ENCODE results near the gene AKAP8L.

Gene AKAP8L, protein sequence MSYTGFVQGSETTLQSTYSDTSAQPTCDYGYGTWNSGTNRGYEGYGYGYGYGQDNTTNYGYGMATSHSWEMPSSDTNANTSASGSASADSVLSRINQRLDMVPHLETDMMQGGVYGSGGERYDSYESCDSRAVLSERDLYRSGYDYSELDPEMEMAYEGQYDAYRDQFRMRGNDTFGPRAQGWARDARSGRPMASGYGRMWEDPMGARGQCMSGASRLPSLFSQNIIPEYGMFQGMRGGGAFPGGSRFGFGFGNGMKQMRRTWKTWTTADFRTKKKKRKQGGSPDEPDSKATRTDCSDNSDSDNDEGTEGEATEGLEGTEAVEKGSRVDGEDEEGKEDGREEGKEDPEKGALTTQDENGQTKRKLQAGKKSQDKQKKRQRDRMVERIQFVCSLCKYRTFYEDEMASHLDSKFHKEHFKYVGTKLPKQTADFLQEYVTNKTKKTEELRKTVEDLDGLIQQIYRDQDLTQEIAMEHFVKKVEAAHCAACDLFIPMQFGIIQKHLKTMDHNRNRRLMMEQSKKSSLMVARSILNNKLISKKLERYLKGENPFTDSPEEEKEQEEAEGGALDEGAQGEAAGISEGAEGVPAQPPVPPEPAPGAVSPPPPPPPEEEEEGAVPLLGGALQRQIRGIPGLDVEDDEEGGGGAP

DNA sequence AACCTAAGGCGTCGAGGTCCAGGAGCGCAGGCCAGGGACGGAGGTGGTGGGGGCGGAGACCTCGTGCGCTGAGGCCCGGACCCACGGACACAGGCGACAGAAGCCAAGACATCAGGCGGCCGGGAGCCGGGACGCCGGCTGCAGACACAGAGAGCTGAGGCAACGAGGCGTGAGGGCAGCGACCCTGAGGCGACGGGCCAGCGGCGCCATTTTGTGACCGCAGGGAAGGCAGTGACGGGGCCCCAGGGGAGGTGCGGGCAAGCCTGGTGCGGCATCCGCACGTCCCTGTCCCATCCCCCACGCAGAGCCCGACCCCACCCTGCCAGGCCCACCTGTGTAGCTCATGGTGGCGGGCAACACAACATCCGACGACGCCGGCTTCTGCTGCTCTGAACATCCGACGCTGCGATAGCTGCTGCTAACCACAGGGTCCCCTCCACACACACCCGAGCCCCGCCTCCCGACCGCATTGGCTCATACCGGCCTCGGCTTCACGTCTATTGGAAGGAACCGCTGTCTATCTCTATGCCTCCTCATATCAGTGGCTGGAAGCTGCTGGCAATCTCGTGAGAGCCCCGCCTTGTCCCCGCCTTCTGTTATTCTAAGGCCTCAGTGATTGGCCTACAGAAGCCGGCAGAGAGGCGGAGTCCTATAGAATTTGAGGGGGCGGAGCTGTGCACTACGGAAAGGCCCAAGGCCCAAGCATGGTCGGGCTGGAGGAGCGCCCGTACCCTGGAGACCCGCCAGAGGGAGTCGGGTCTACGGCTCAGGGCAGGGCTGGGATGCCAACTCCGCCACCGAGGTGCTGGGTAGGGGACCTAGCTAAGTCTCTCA lies at the start of gene AKAP8L:
Gene AKAP8L (minus strand): TSS at position 410 of the 834 bp plus-strand sequence. CDS start 65 bp downstream, at position 345.
- peak; percentile 97 for DNase-seq (ENCODE audit: low read depth, low spot score)

DNA sequence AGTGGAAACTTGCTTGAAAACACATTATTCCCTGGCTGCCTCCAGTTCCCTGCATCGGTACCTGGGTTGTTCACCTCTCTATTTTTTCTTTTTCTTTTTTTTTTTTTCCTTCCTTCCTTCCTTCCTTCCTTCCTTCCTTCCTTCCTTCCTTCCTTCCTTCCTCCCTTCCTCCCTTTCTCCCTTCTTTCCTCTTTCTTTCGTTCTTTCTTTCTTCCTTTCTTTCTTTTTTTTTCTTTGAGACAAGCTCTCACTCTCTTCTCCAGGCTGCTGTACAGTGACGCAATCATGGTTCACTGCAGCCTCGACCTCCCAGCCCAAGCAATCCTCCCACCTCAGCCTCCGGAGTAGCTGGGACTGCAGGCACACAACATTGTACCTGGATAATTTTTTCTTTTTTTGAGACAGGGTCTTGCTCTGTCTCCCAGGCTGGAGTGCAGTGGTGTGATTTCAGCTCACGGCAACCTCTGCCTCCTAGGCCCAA lies 49.0 kb upstream of the AKAP8L start:
- no peak for DNase-seq (ENCODE audit: low read depth, low spot score)

DNA sequence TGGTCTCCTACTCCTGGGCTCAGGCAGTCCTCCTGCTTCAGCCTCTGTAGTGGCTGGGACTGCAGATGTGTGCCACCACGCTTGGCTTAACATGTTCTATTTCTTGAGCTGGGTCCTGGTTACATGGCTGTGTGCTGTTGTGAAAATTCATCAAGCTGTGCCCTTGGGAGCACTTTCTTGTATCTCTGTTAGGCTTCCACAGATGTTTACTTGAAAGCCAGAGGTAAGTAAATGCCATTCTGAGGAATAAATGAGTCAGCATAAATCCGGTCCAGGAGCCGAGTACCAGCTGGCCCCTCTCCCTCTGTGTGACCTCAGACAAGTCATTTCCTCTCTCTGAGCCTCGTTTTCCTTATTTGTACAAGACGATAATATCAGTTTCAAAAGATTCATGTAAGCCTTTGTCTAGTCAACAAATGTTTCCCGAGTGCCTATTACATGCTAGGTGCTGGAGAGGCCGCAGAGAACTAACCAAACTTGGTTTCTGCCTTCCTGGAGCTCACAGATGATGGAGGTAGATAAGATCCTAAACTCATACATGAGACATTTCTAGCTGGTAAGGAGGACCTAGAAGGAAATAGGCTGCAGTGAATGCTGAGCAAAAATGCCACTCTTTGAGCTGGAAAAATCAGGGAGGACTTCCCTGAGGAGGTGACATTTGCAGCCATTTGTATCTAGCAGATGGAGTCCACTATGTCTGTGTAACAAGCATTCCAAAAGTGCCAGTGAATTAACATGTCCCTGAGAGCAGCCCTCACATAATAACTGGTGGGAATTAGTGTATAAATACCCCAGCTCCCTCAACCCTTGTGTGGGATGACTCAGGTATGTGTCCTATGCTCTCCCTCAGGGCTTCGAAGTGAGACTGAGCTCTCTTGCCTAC lies 48.3 kb upstream of the AKAP8L start:
- no peak for DNase-seq (ENCODE audit: low read depth, low spot score)

DNA sequence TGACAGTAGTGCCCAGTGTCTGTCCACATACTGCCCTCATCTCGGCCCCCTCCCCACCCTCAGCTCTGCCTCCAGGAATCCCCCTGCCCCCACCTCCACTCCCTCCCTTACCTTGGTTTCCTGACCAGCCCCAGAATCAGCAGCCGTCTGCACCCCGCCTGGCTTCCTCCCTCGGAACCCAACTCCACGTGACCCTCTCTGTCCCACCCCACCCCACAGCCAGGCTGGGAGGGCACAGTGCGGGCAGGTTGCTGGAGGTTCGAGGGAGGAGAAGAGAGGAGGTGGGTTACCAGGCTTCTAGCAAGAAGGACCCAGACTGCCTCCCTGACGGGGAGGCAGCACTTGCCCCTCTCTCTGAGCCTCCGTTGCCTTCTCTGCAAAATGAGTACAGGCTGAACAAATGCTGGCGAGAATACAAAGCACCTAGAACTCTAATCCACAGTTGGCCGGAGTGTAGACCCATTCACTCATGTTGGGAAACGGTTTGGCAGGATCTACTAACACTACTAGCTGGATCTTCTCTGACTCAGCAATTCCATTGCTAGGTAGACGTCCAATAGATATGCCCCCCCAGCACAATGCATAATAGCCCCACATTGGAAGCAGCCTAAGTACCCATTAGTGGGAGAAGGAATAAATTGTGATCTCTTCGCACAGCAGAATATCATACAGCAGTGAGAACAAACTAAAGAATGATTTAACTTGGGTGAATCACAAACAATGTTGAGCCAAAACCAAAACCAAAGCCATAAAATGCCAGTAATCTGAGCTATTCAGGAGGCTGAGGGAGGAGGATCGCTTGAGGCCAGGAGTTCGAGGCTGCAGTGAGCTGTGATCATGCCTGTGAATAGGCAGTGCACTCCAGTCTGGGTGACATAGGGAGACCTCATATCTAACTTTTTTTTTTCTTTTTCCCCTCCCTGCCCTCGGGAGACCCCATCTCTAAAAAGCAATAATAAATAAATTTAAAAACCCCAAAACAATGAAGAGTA lies 45.9 kb upstream of the AKAP8L start, which contains the start of gene RASAL3:
Gene RASAL3 (minus strand): TSS at position 151 of the 992 bp plus-strand sequence. CDS start 186 bp downstream, outside the sequence.
- no peak for DNase-seq (ENCODE audit: low read depth, low spot score)

DNA sequence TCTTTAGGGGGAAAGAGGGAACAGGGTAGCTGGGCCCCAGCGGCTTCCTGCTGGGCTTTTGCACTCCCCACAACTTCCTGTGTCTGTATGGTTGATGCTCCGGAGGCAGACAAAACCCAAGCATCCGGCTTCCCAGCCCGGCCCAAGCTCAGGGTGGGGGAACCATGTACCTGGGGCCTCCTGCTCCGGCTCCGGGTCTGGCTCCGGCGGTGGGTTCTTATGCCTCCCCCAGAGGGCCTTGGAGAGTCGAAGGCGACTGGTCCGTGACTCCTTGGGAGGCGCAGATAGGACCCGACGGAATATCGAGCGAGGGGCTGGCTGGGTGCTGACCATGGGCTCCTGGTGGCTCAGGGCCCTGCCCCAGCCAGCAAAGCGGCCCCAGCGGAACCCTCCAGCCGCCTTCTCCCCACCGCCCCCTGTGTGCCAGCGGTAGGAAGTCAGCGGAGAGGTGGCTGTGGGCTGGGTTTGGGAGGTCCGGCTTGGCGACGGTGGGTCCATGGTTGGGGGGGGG lies 45.1 kb upstream of the AKAP8L start:
- peak; percentile 51 for DNase-seq (ENCODE audit: low read depth, low spot score)

DNA sequence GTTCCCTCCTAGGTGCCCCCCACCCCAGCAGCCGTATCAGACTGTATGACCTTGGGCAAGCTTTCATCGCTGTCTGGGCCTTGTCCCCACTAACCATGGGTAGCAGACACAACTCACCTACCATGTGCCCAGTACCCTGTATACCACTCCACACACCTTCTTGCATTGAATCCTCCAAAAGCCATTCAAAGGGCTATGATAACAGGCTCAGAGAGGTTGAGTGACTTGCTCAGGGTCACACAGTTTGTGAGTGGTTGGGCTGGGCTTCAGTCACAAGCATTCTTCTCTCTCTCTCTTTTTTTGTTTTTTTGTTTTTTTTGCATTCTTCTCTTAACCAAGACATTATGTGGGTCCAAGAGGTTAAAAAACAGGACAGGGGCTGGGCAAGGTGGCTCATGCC lies 42.9 kb upstream of the AKAP8L start:
- DNase-seq (ENCODE audit: low read depth, low spot score) = no peak

DNA sequence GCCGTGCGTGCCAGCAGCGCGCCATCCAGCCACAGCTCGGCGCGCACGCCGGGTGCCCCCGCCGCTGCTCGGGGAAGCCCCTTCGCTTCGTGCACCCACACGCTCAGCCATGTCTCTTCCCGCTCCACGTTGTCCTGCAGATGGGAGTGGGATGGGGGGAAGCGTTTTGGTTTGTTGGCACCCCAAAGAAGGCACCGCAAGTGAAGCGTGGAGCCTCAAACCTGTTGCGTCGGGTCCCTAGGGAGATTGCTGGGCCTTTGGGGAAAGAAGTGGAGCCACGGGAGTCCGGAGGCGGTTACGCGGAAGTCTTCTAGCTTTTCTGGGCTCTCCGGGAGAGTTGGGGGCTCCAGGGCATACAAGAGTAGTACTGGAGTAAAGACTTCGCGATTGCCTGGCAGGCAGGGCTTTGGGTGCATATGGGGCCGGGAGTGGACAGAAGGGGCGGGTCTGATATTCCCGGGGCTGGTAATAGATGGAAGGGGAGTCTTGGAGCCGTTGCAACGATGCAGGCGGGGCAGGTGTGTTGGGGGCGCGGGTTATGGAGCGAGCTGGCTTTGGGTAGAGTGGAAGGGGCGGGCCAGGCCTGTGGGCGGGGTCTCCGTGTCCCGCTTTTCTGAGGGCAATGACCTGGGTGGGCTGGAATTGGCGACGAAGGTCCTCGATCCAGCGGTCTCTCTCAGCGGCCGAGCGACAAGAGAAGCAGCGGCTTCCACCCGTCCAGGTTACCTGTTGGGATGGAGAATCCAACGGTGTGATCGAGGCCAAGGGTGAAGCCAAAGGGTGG lies 39.1 kb upstream of the AKAP8L start:
- no peak for DNase-seq (ENCODE audit: low read depth, low spot score)

DNA sequence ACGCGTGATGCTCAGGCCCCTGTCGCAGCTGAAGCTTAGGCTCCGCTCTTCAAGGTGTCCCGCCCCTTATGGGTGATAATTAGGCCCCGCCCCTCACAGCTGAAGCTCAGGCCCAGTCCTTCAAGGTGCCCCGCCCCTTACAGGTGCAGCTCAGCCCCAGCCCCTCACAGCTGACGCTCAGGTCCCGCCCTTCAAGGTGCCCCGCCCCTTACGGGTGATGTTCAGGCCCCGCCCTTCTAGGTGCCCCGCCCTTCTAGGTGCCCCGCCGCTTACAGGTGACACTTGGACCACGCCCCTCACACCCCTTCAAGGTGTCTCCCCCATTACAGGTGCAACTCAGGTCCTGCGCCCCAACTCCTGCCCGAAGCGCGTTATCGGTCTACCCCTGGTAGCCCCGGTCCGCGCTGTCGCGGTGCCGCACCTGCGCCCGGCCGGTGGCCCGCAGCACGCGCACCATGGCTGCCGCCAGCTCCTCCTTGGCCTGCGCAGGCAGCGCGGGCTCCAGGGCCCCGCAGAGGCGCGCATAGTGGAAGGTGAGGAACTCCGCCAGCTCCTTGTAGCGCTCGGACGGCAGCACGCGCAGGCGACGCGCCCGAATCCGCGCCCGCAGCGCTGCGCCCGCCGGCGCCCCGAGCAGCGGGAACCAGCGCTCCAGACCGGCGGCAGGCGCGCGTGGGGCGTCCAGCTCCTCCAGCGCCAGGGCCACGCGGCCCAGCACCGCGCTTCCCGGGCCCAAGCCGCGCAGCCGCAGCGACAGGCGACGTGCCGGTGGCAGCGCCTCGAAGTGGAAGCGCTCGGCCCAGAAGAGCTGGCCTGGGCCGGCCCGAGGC lies 38.3 kb upstream of the AKAP8L start:
- no peak for DNase-seq (ENCODE audit: low read depth, low spot score)

DNA sequence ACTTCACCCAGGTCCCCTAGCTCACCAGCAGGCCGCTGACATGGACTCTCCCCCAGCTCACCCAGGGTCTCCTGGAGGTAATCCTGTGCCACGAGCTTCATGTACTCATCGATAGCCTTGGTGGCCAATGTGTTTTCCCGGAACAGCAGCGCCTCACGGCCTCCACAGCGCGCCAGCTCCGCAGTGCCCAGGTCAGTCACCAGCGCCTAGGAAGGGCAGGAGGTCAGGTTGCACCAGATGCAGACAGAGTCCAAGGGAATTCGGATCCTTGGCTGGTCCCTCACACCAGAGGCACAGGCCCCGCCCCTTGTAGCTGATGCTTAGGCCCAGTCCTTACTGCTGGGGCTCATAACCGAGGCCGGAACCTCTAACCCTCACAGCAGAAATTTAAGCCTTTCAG lies 37.7 kb upstream of the AKAP8L start:
- no peak for DNase-seq (ENCODE audit: low read depth, low spot score)

DNA sequence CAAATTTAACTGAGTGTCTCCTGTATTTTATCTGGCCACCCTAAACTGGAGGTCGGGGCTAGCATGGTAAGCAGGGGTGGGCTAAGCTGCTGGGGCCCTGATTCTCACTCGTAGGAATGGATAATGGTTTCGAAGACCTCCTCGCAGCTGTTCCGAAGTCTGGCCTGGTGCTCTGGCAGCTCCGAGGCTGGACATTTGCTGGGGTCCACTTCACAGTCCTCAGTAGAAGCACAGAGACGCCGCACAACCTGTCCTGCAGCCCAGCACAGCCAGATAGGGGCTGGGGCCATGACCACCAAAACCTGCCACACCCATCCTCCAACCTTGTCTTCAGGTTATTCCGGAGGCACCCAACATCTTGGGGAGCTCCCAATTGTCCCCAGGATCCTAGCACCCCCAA lies 37.2 kb upstream of the AKAP8L start:
- no peak for DNase-seq (ENCODE audit: low read depth, low spot score)

DNA sequence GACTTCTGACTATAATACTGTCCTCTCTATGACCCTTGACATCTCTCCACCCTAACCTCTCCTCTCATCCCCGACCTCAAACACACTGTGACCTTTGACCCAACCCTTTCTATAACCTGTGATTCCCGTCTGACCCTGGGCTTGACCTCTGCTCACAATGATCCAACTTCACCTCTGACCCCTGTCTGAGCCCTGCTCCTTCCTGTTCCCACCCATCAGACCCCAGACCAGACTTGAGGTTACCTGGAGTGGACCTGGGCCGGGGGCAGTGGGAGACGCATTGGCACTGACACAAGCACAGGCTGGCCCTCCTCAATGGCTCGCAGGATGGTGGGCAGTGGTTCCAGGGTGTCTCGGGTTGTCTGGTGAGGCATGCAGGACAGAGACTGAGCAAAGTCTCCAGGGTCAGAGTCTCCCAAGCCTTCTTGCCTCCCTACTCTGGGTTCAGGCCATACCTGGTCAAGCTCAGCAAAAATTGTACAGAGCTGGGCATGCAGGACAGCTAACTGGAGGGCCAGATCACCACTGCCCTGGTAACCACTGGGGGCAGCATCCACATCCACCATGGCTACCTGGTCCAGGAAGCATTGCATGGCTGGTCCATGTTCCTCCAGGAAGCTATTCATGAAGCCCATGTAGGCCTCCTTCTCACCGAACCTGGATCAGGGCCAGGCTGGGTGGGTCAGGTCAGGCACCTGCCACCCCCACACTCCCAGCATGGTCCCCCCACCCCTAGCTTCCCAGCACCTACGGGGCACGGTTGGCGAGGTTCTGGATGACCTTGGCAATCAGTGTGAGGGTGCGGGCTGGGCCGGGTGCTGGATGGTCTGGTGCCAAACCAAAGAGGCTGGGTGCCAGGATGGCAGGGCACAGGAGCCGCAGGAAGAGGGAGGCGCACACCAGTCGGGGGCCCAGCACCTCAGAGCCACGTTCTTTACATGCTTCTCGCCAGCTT lies 35.4 kb upstream of the AKAP8L start:
- DNase-seq (ENCODE audit: low read depth, low spot score) = no peak

DNA sequence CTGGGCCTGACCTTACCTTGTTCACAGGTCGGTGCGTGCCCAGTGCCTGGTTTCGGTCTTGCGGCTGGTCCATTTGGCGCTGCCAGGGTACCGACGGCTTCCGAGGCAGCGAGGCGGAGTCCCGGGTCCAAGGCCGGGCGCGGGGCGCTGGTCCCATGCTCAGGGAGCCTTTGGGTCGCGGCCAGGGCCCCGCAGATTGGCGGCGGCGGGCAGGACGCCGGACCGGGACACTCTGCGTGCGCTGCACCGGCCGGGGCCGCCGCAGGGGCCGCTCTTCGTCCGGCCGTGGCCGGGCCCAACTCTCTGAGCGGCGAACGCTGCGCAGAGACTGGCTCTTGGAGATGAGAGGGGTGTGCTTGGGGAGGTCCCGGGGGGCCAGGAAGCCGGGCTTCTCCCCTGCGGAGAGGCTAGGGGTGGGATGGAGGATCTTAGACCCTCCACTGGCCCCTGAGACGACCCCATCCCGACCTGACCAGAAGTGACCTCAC lies 34.3 kb upstream of the AKAP8L start:
- no peak for DNase-seq (ENCODE audit: low read depth, low spot score)

DNA sequence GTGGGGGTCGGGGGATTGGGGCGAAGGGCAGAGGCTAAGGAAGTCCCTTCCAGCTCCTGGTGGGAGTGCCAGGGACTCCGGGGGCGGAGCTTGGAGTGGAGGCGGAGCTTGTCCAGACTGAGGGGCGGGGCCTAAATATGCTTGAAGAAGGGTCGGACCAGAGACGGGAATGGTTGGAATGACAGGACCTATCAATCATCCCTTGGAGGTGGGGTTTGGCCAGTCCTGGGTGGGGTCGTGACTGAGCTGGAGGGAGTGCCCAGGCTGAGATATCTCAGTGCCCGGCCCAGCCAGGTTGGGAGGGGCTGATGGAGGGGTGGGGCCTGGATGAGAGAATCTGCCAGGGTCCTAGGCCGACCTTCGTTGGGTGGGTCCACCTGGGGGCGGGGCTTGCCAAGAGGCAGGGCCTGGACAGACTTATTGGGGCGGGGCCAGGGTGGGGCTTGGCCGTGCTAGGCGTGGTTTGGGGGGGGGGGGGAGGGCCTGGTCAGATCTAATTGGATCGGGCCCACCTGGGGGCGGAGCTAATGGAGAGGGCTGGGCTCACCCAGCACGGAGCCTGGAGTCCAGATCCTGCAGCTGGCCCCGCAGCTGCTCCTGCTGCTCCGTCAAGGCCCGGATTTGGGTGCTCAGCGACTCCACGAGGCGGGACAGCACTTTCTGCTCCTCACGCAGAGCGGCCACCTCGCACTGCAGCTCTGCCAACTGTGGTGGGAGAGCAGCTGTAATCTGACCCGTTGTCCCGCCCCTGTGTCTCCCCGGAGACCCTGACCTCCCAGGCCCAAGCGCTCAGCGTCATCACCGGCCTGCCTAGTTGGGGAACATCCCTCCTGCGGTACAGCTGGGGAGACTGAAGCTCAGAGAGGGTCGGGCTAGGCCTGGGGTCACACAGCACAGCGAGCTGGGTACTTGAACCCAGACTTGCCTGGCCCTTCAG lies 33.6 kb upstream of the AKAP8L start:
- no peak for DNase-seq (ENCODE audit: low read depth, low spot score)

DNA sequence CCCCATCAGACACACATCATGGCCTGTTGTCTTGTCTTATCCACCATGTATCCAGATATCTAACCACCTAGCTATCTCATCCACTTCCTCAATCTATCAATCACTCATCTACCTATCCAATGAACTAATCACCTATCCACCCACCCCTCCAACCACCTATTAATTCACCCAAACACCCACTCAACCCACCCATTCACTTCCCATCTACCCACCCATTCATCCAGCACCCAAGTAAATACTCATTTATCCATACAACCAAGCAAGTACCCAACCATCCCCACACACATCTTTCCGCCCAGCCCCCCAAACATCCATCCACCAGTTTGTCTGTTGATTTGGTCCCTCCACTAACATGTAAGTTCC lies 31.7 kb upstream of the AKAP8L start:
- no peak for DNase-seq (ENCODE audit: low read depth, low spot score)
